Small intestine (tissue), 7 donors: Measurements from ENCODE around the gene CCDC3. TPM values are rescaled to one million over a fixed set of nuclear protein-coding genes. Genes with fewer than 3 reads are reported as not detected.

Experiments used
- DNase-seq, 2 donors: peaks; one replicate each; pipeline versions ENCODE4 v3.0.0 to v3.0.0-alpha.2; 2013
- FAIRE-seq: peaks from 2 replicates; lab custom pipeline; 2012; peaks lifted over from hg19 to GRCh38; lab: Jason Lieb, UNC
- H3K27ac ChIP-seq, 3 donors: one replicate each; pipeline ENCODE4 v1.5.1; 2013; ENCODE audit warnings: low read length in 2 of 3, mild to moderate bottlenecking in 2 of 3, control low read depth in 1 of 3, inconsistent platforms in 1 of 3, low read depth in 1 of 3, moderate library complexity in 1 of 3
- H3K27me3 ChIP-seq, 3 donors: one replicate each; pipeline ENCODE4 v1.6.1; 2013; ENCODE audit warnings: low read length in 3 of 3, inconsistent platforms in 1 of 3; ENCODE audit not compliant: control insufficient read depth in 3 of 3, insufficient read depth in 3 of 3
- H3K36me3 ChIP-seq, 3 donors: one replicate each; pipeline ENCODE4 v1.6.1; 2013; ENCODE audit warnings: low read length in 3 of 3, inconsistent platforms in 1 of 3, low read depth in 1 of 3, mild to moderate bottlenecking in 1 of 3, moderate library complexity in 1 of 3; ENCODE audit not compliant: control insufficient read depth in 3 of 3, insufficient read depth in 2 of 3
- H3K4me1 ChIP-seq, 3 donors: one replicate each; pipeline ENCODE4 v1.6.1; 2013; ENCODE audit warnings: low read length in 2 of 3, inconsistent platforms in 1 of 3, low read depth in 1 of 3, mild to moderate bottlenecking in 1 of 3, moderate library complexity in 1 of 3; ENCODE audit not compliant: control insufficient read depth in 3 of 3, insufficient read depth in 2 of 3
- H3K4me3 ChIP-seq, 3 donors: one replicate each; pipeline ENCODE4 v1.5.1; 2013; ENCODE audit warnings: low read length in 3 of 3, control low read depth in 1 of 3, inconsistent platforms in 1 of 3, low read depth in 1 of 3, mild to moderate bottlenecking in 1 of 3, moderate library complexity in 1 of 3
- H3K9me3 ChIP-seq, 2 donors: one replicate each; pipeline ENCODE4 v1.6.1; 2013; ENCODE audit warnings: low read depth in 1 of 2, low read length in 1 of 2; ENCODE audit not compliant: control insufficient read depth in 2 of 2, insufficient read depth in 1 of 2
- WGBS, 3 donors: extraction: QIAGEN DNeasy Blood & Tissue Kit; methylation state at CpG; one replicate each; pipeline ENCODE4 v1.1.7; 2013; 5-methylcytosine and 5-hydroxymethylcytosine counted together
- polyA plus RNA-seq, 4 donors: library from polyadenylated mRNA; stranded (reverse) in 3 of 4; unstranded in 1 of 4; fragments of 200-250 nt in 3 of 4; fragments of 120-200 nt in 1 of 4; gene quantifications; one replicate each; pipeline versions ENCODE4 v1.2.1 to v1.2.3, GENCODE V29; 2013
- donor health status: healthy with polysubstance abuse.
- donor health status: control.
- donor health status: control.
- donor health status: Bipolar disorder and iron deficiency.
- donor health status: healthy.

Gene CCDC3
- polyA plus RNA-seq, 4 donors = 0.22 to 8.7 (median 4.1) TPM

- Histone ChIP-seq H3K4me1 (no peaks in the 10 kb centered on the region), H3K36me3 (no peaks in the 10 kb centered on the region), H3K4me3 (no peak overlapping the region), H3K9me3 (peaks cover 0 to 3% of the 10 kb centered on the region in 2 donors), H3K27me3 (peaks cover 0 to 16% (median 0%) of the 10 kb centered on the region in 3 donors), H3K27ac (no peak overlapping the region)
- DNase-seq (no peak), FAIRE-seq (no peak)
- WGBS, 3 donors = 84 to 88% (median 86%) methylated on average over 4 of the region's 4 CpGs
Observed at GRCh38 chr10:12910835-12911234, 90.7 kb downstream of the CCDC3 start.

GRCh38 chr10:12909836-12910185, 91.7 kb downstream of the CCDC3 start:
- Histone ChIP-seq H3K4me3 (no peak overlapping the region), H3K4me1 (no peaks in the 10 kb centered on the region), H3K27ac (no peak overlapping the region), H3K27me3 (peaks cover 0 to 16% (median 0%) of the 10 kb centered on the region in 3 donors), H3K36me3 (no peaks in the 10 kb centered on the region), H3K9me3 (no peaks in the 10 kb centered on the region)
- no peak for FAIRE-seq
- WGBS, 3 donors = 9 to 39% (median 26%) methylated on average over 3 of the region's 3 CpGs
- no peak for DNase-seq

- no peaks in the 10 kb centered on the region for H3K4me1 ChIP-seq
- H3K36me3 ChIP-seq = no peaks in the 10 kb centered on the region
- H3K27ac ChIP-seq = no peak overlapping the region
- H3K9me3 ChIP-seq = no peaks in the 10 kb centered on the region
- DNase-seq = no peak
- no peak overlapping the region for H3K4me3 ChIP-seq
- H3K27me3 ChIP-seq = peaks cover 0 to 16% (median 0%) of the 10 kb centered on the region in 3 donors
- WGBS, 3 donors = 59 to 80% (median 68%) methylated on average over 9 of the region's 9 CpGs
- FAIRE-seq = no peak
Observed at GRCh38 chr10:12909182-12909835, 92.2 kb downstream of the CCDC3 start.

- H3K4me1 ChIP-seq = no peaks in the 10 kb centered on the region
- FAIRE-seq = no peak
Observed at GRCh38 chr10:12908773-12909172, 92.7 kb downstream of the CCDC3 start.

GRCh38 chr10:12907656-12908055, 93.9 kb downstream of the CCDC3 start:
- 59 to 77% (median 76%) methylated on average over 4 of the region's 4 CpGs for WGBS, 3 donors
- H3K27me3 ChIP-seq = peaks cover 0 to 16% (median 0%) of the 10 kb centered on the region in 3 donors
- FAIRE-seq (no peak), DNase-seq (no peak)
- H3K27ac ChIP-seq = no peak overlapping the region
- H3K4me3 ChIP-seq = no peak overlapping the region
- H3K4me1 ChIP-seq = no peaks in the 10 kb centered on the region
- no peaks in the 10 kb centered on the region for H3K9me3 ChIP-seq
- no peaks in the 10 kb centered on the region for H3K36me3 ChIP-seq

More at GRCh38 chr10:12908773-12909172, 92.7 kb downstream of the CCDC3 start:
- Histone ChIP-seq H3K27ac (no peak overlapping the region), H3K36me3 (no peaks in the 10 kb centered on the region), H3K9me3 (no peaks in the 10 kb centered on the region), H3K27me3 (peaks cover 0 to 16% (median 0%) of the 10 kb centered on the region in 3 donors), H3K4me3 (no peak overlapping the region)
- 88 to 93% (median 89%) methylated on average over 4 of the region's 4 CpGs for WGBS, 3 donors
- no peak for DNase-seq

GRCh38 chr10:12906051-12906541, 95.4 kb downstream of the CCDC3 start:
- Histone ChIP-seq H3K4me3 (no peak overlapping the region), H3K27ac (peak overlapping the region in 1 of 3 donors; percentile 17), H3K36me3 (no peaks in the 10 kb centered on the region), H3K27me3 (peaks cover 0 to 16% (median 0%) of the 10 kb centered on the region in 3 donors), H3K9me3 (no peaks in the 10 kb centered on the region), H3K4me1 (no peaks in the 10 kb centered on the region)
- FAIRE-seq (no peak), DNase-seq (no peak)
- WGBS, 3 donors = 74 to 78% (median 76%) methylated on average over 13 of the region's 13 CpGs

GRCh38 chr10:12905067-12905466, 96.4 kb downstream of the CCDC3 start:
- H3K4me3 ChIP-seq = no peak overlapping the region
- H3K36me3 ChIP-seq = no peaks in the 10 kb centered on the region
- H3K9me3 ChIP-seq = no peaks in the 10 kb centered on the region
- DNase-seq (no peak), FAIRE-seq (no peak)
- H3K27ac ChIP-seq = peak overlapping the region in 1 of 3 donors; percentile 3
- 67 to 83% (median 79%) methylated on average over 5 of the region's 5 CpGs for WGBS, 3 donors
- no peaks in the 10 kb centered on the region for H3K4me1 ChIP-seq
- peaks cover 0 to 12% (median 0%) of the 10 kb centered on the region in 3 donors for H3K27me3 ChIP-seq

- Histone ChIP-seq H3K4me3 (no peak overlapping the region), H3K36me3 (no peaks in the 10 kb centered on the region), H3K27ac (no peak overlapping the region), H3K4me1 (no peaks in the 10 kb centered on the region), H3K9me3 (no peaks in the 10 kb centered on the region), H3K27me3 (peaks cover 0 to 4% (median 0%) of the 10 kb centered on the region in 3 donors)
- WGBS, 3 donors = 63 to 73% (median 70%) methylated on average over 7 of the region's 7 CpGs
- DNase-seq = no peak
- no peak for FAIRE-seq
Observed at GRCh38 chr10:12902851-12903358, 98.6 kb downstream of the CCDC3 start.
